Testis (tissue), 2 donors: ENCODE data around the gene PRIM2.
"Not testable (repeated sequence)": the region's sequence is repeated elsewhere in the genome, so short reads cannot be mapped to it uniquely, and the experiment has no call there.

Experiments used
- CTCF ChIP-seq, 3 experiments: fragments of 450-650 bp in 2 of 3; fragments of 200-600 bp in 1 of 3; sonication (generic) in 1 of 3; IDR thresholded peaks; one replicate each; pipeline ENCODE4 v1.5.1; 2016 to 2019; ENCODE audit warnings: antibody characterized with exemption in 3 of 3, mild to moderate bottlenecking in 2 of 3, moderate library complexity in 1 of 3
- POLR2A ChIP-seq: fragments of 450-650 bp; IDR thresholded peaks from one replicate; pipeline ENCODE4 v1.6.1; 2017; ENCODE audit warnings: antibody characterized with exemption, mild to moderate bottlenecking, moderate library complexity

DNA sequence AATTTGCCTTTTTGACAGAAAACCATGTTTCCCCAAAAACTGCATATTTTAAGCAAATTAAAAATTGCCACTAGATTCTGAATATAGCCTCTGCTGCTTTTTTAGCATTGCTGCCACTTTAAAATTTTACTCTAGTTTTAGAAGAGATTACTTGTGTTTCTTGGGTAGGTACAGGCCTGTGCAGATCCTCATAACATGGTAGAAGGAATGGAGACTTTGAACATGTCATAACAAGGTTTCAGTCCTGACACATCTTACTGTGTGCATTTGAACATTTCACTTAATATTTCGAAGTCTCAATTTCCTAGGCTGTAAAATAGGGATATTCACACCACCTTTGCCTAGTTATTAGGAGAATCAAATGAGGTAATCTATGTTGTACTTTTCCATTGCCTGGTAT, 259.6 kb downstream of the PRIM2 start:
- TF ChIP-seq CTCF (IDR thresholded peaks at IDR 0.05); POLR2A: not testable (repeated sequence)
